Activated naive CD8-positive, alpha-beta T cell treated with anti-CD3 and anti-CD28 coated beads, Interleukin-2, amount 50 U/mL, for 16 hours (primary cell): ENCODE results near the gene CXCL17.

Experiments
- DNase-seq: peaks from one replicate; pipeline ENCODE4 v3.0.0-alpha.2; 2020; ENCODE audit warnings: low read depth, low spot score

CXCL17 gene

GRCh38 chr19:42424712-42425131 lies 18.0 kb downstream of the CXCL17 start:
- no peak for DNase-seq

- DNase-seq: no peak
These were observed 18.4 kb downstream of the CXCL17 start for GRCh38 chr19:42424345-42424707.

- DNase-seq: peak; percentile 91
These were observed 19.0 kb downstream of the CXCL17 start for GRCh38 chr19:42423462-42424344.

DNA sequence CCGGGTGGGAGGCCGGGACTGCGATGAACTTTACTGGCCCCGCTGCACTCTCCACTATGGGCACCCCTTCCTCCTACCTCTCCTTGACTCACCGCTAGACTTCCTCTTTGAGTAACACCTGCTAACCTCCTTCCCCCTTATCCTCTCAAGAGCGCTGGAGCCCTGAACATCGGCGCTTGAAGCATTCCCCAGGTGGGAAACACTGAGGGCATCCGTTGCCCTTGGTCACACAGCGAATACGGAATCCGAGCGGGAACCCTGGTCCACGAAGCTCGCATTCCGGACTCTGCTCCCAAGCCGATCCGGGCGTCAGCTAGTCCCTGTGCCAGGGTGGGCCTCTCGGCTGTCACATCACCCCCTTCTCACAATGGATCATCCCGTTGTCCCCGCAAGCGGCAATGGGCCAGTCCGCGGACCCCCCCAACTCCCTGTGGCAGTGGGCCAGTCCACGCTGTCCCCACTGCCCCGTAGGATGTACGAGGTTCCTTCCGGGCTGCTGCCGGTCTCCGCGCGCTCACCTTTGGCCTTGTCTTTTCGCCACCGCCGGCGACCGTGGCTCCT lies 19.8 kb downstream of the CXCL17 start:
- no peak for DNase-seq

- DNase-seq: no peak
These were observed 20.4 kb downstream of the CXCL17 start for GRCh38 chr19:42422092-42422900.

DNA sequence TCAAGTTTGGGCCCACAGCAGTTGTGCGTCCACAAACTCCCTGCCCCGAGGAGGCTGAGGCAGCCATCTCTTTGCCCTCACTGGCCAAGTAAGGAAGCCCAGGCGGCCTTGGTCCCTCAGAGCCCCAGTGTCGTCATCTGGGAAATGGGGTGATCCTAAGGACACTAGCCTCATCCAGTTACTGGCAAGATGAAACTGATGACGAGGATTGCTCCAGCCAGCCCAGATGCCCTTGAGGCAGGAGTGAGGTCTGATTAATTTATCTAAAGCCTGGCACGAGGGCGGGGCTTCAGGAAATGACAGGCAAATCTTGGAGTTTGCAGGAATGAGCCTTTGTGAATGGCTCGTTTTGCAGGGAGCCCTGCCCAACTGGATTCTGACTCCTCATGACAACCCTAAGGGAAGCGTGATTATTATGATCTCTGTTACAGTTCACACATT lies 21.1 kb downstream of the CXCL17 start:
- no peak for DNase-seq

- no peak for DNase-seq
These were observed 21.6 kb downstream of the CXCL17 start for GRCh38 chr19:42421101-42421500.

DNA sequence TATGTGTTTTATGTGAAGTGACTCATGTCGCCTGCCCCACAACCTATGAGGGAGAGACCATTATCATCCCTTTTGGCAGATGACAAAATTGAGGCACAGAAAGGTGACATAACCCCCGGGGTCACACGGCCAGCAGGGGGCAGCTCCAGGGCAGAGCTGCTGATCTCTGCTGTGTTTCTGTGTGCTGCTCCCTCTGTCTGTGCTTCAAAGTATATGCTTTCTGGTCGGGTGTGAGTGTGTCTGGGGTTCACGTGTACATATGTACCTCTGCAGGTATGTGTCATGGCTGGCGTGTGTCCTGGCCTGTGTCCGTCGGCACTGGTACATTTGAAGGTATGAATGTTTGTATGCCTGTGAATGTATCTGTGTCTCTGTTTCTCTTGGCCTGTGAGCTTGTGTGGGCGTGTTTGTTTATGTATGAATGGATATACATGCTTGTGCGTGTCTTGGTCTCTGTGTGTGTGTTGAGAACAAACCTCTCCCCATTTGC lies 22.6 kb downstream of the CXCL17 start:
- DNase-seq: peak; percentile 42

- DNase-seq: no peak
These were observed 23.4 kb downstream of the CXCL17 start for GRCh38 chr19:42419309-42419708.

- no peak for DNase-seq
These were observed 30.1 kb downstream of the CXCL17 start for GRCh38 chr19:42412661-42413076.

GRCh38 chr19:42412227-42412626 lies 30.5 kb downstream of the CXCL17 start:
- no peak for DNase-seq

DNA sequence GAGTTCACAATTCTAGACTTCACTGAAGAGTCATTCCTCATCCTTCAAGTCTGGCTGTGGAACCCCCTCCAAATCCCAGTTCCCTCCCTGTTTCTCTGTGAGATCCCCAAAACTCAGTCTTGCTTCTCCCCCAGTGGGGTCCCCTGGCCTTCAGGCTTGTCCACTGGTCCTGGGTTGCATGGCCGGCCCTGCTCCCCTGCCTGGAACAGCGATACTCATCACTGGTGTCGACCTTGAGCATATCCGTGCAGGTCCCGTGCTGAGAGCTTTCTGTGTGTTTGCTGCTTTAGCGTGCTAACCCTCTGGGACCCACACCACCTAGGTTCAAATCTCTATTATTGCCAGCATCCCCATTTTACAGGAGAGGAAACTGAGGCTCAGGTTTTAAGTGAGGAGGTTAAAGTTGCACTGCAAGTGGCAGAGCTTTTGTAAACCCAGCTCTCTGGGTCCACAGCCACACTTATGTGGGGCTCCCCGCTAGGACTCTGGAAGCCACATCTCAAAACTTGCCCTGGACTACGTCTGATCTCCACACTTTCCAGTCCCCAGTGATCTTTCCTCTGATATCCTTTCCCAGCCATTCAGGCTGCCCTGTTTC lies 31.1 kb downstream of the CXCL17 start:
- no peak for DNase-seq

- DNase-seq: no peak
These were observed 32.4 kb downstream of the CXCL17 start for GRCh38 chr19:42410371-42410770.

DNA sequence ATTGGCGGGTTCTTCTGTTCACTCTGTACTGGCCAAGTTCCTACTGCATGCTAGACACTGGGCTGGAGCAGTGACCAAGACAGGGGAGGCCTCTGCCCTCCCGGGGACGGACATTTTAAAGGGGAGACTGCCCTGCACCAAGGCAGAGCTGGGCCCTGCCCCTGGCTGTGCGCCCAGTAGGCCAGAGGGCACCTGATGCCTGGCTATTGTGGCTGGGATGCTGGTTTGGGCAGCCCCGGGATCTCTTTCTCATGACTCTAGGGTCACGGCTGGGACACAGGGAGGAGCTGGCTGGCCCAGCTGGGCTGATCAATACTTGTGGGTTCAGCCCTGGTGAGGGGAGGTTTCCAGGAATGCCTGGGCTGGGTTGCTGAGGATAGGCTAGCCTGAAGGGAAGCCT lies 33.3 kb downstream of the CXCL17 start:
- DNase-seq: no peak

GRCh38 chr19:42407816-42408175 lies 35.0 kb downstream of the CXCL17 start:
- DNase-seq: no peak

DNA sequence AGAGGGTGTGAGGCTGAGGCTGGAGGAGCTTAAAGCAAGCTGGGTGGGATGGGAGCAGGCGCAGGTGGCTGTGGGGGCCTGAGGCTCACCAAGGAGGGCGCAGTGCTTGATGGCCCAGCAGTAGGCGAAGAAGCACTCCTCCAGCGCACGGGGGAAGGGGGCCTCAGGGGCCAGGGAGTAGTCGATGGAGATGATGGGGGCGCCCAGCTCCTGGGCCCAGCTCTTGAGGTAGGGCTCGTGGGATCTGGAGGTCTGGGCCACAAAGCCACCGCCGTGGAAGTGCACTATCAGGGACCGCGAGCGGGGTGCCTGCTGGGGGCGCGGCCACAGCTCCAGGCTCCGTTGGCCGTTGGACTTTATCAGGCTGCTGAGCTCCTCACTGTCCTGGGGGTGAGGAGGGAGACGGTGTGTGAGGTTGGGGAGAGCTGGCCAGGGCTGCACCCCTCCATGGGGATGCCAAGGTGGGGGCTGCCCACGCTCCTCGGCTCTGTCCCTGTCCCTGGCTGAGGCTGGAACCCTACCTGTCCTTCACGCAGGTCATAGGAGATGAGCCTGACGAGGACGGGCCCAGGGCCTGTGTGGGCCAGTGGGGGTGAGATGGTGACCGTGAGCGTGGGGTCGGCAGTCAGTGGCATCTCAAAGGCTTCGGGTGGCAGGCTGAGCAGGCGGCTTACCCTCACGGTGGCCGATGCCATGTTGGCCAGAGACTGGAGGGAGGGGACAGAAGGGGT lies 35.5 kb downstream of the CXCL17 start:
- DNase-seq: no peak

DNA sequence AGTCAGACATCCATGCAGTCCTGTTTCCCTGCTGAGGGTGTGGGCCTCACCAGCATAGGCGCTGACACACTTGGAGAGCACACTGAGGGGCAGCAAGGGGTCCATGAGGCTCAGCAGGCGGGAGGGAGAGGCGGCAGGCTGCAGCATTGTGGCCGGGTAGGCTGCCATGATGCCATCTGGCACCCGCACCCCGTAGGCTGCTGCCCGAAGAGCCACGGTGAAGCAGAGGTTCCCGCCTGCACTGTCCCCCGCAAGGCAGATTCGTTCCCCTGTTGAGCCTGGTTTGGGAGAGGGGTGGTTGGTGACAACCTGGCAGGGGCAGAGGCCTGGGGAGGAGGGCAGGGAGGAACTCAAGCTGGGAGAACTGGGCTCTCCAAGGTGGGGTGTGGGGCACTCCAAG lies 36.6 kb downstream of the CXCL17 start:
- no peak for DNase-seq

DNA sequence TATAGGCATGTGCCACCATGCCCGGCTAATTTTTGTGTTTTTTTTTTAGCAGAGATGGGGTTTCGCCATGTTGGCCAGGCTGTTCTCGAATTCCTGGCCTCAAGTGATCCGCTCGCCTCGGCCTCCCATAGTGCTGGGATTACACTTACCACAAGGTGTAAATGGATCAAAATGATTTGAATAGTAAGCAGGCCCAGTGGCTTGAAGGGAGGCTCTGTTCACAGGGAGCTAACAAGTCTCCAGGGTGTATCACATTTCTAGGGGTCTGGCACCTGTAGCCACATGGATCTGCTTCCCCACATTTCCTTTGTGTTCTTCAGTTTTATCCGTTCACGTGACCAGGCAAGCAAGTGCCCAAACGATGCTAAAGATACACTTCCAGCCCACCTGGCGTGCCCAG lies 39.2 kb downstream of the CXCL17 start:
- no peak for DNase-seq

GRCh38 chr19:42402376-42403116 lies 40.2 kb downstream of the CXCL17 start:
- DNase-seq: no peak
